ENCODE results near the gene PIANP. TPM values are rescaled to one million over a fixed set of nuclear protein-coding genes. Genes with fewer than 3 reads are reported as not detected.
"Not testable (repeated sequence)": the region's sequence is repeated elsewhere in the genome, so short reads cannot be mapped to it uniquely, and the experiment has no call there.

PIANP gene
- total RNA-seq, 1 experiment from 2014 or later = not detected

DNA sequence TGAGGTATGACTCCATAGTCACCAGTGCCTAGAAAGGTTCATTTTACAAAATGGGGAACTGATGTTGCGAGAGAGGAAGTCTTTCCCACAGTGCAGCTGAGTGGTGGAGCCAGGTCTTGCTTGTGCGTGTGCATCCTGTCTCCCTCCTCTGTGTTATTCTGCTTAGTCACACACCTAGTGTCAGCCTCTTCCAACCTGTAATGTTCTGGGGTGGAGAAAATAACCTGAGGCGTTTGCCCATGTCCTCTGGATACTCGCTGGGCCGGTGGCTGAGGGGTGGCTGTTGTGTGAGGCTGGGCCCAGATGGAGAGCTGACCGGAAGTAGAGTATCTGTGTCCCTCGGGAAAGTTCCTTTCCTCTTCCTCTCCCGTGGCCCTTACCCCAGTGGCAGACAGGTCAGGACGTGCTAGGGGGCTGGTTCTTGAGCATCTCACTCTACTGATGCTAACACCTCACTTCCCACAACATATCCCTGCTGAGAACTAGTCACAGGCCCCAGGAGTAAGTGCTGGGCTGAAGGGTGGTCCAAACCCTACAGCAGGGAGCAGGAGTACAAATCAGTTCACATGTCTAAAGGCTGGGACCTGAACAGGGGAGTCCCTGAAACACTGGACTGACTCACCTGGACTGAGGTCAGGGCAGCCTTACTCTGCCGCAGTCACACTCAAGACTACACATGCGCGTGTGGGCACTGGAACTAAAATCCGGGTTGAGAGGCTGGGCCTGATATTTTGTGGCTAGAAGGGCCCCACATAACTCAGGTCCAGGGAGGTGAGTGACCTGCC, 45.3 kb upstream of the PIANP start:
- H3K9me3 ChIP-seq (ENCODE audit: control insufficient read depth in 1 of 2, insufficient read depth in 1 of 2, low read depth in 1 of 2, low read length in 2 of 2) = no peaks in the 10 kb centered on the region
- H3K27me3 ChIP-seq (ENCODE audit: insufficient read depth, low read length) = no peaks in the 10 kb centered on the region
- ChIA-PET CTCF (no interaction called here), RAD21 (ENCODE audit: low non-redundant PET in 1 of 2, low total read pairs in 2 of 2, uncharacterized antibody in 2 of 2, unreplicated experiment in 2 of 2) (no interaction called here), POLR2A (interaction anchor here (0.6 to 1.6 kb wide), 2 partner anchors 7 to 38 kb away, joined by 3 to 4 read pairs; partner anchors contain the start of gene MLF2)
- H3K27ac ChIP-seq (ENCODE audit: low read depth, low read length) = no peak overlapping the region
- H3K79me2 ChIP-seq (ENCODE audit: insufficient read depth, low read length) = peaks cover 11% of the 10 kb centered on the region; the same call in 1 of the 2 replicates
- no peaks in the 10 kb centered on the region for H4K20me1 ChIP-seq (ENCODE audit: insufficient read depth)
- intact Hi-C loops (cut with micrococcal nuclease) = no loop called here
- BruUV-seq (replicated peaks) = no TSS peak
- H3K36me3 ChIP-seq (ENCODE audit: control insufficient read depth in 1 of 2, insufficient read depth in 2 of 2, low read length in 2 of 2) = peaks cover 34 to 45% of the 10 kb centered on the region in 2 experiments; a peak in 3 of 4 replicates
- no peak for TF ChIP-seq ZNF274 (IDR thresholded peaks at IDR 0.05; ENCODE audit: low read depth, low read length)
- TF ChIP-seq FOSL1 (IDR thresholded peaks at IDR 0.05; ENCODE audit: low read depth) = no peak
- TF ChIP-seq JUND (IDR thresholded peaks at IDR 0.05) = no peak
- TF ChIP-seq MAX (IDR thresholded peaks at IDR 0.05) = no peak
- no peak for TF ChIP-seq RAD21 (IDR thresholded peaks at IDR 0.05; ENCODE audit: low read depth)
- no peak for TF ChIP-seq EZH2phosphoT487 (IDR thresholded peaks at IDR 0.05; ENCODE audit: borderline replicate concordance)
- no peak for TF ChIP-seq CEBPB (IDR thresholded peaks at IDR 0.05; ENCODE audit: low read depth)
- no peak for TF ChIP-seq EGR1 (IDR thresholded peaks at IDR 0.05; ENCODE audit: low read depth)
- DNase-seq (ENCODE audit: low read depth, low spot score) (no peak), ATAC-seq (peak; percentile 37)
- H3K4me2 ChIP-seq (ENCODE audit: low read length) = no peak overlapping the region
- H3K4me1 ChIP-seq (ENCODE audit: control insufficient read depth in 1 of 2, insufficient read depth in 2 of 2, low read length in 2 of 2) = peaks cover 0 to 12% of the 10 kb centered on the region in 2 experiments; a peak in 2 of 4 replicates
- H3K9me2 ChIP-seq (ENCODE audit: insufficient read depth) = no peaks in the 10 kb centered on the region
- H2AFZ ChIP-seq (ENCODE audit: low read depth, low read length, poor library complexity, severe bottlenecking) = no peak overlapping the region
- H3K4me3 ChIP-seq (replicated peaks in 1 of 2; ENCODE audit: low read depth in 1 of 2, low read length in 2 of 2) = no peak overlapping the region
- H3K9ac ChIP-seq (ENCODE audit: low read length) = no peak overlapping the region

- H3K9me2 ChIP-seq (ENCODE audit: insufficient read depth); POLR2A ChIA-PET; intact Hi-C loops (cut with micrococcal nuclease); H3K9ac ChIP-seq (ENCODE audit: low read length); H3K27me3 ChIP-seq (ENCODE audit: insufficient read depth, low read length); H3K79me2 ChIP-seq (ENCODE audit: insufficient read depth, low read length); RAD21 ChIA-PET (ENCODE audit: low non-redundant PET in 1 of 2, low total read pairs in 2 of 2, uncharacterized antibody in 2 of 2, unreplicated experiment in 2 of 2); CTCF ChIA-PET; H3K27ac ChIP-seq (ENCODE audit: low read depth, low read length); DNase-seq (ENCODE audit: low read depth, low spot score); H3K4me3 ChIP-seq (replicated peaks in 1 of 2; ENCODE audit: low read depth in 1 of 2, low read length in 2 of 2); H2AFZ ChIP-seq (ENCODE audit: low read depth, low read length, poor library complexity, severe bottlenecking); H3K4me2 ChIP-seq (ENCODE audit: low read length); H3K9me3 ChIP-seq (ENCODE audit: control insufficient read depth in 1 of 2, insufficient read depth in 1 of 2, low read depth in 1 of 2, low read length in 2 of 2); H4K20me1 ChIP-seq (ENCODE audit: insufficient read depth); ATAC-seq; BruUV-seq (replicated peaks): not testable (repeated sequence)
- peaks cover 0 to 12% of the 10 kb centered on the region in 2 experiments; a peak in 2 of 4 replicates for H3K4me1 ChIP-seq (ENCODE audit: control insufficient read depth in 1 of 2, insufficient read depth in 2 of 2, low read length in 2 of 2)
- peaks cover 17 to 22% of the 10 kb centered on the region in 2 experiments; a peak in 3 of 4 replicates for H3K36me3 ChIP-seq (ENCODE audit: control insufficient read depth in 1 of 2, insufficient read depth in 2 of 2, low read length in 2 of 2)
Measured at GRCh38 chr12:6743300-6743699, 42.7 kb upstream of the PIANP start.
